A549 (cell line): ENCODE measurements around the gene PITPNC1.

ENCODE experiments used
- ESRRA ChIP-seq: fragments of 150-350 bp; IDR thresholded peaks from 2 replicates; pipeline ENCODE4 v1.6.1; 2014; ENCODE audit warnings: mild to moderate bottlenecking, low read length, borderline replicate concordance
- NR3C1 ChIP-seq: fragments of >200 bp; sonication (Bioruptor Twin); formaldehyde crosslinking; IDR thresholded peaks from 3 replicates; pipeline ENCODE4 v1.6.1; 2017
- POLR2A ChIP-seq: IDR thresholded peaks from 2 replicates; pipeline ENCODE4 v1.6.1; 2012; ENCODE audit warnings: mild to moderate bottlenecking, low read length
- RAD21 ChIP-seq, 2 experiments: fragments of >200 bp in 1 of 2; sonication (Bioruptor Twin) in 1 of 2; formaldehyde crosslinking in 1 of 2; IDR thresholded peaks in 1 of 2; conservative IDR thresholded peaks in 1 of 2; 2 replicates in 1 of 2; 3 replicates in 1 of 2; pipeline ENCODE4 v1.6.1; 2012 to 2018; ENCODE audit warnings: inconsistent platforms in 1 of 2
- SMC3 ChIP-seq: fragments of >200 bp; sonication (Bioruptor Twin); formaldehyde crosslinking; IDR thresholded peaks from 3 replicates; pipeline ENCODE4 v1.6.1; 2018; ENCODE audit warnings: inconsistent platforms
- TF ChIP-seq, protein P1 (sequence below): fragments of >200 bp; sonication (Bioruptor Twin); formaldehyde crosslinking; IDR thresholded peaks from 3 replicates; pipeline ENCODE4 v1.5.1; 2016
- TF ChIP-seq, protein P2 (sequence below): IDR thresholded peaks from 2 replicates; pipeline ENCODE4 v1.6.1; 2012
- TF ChIP-seq, protein P3 (sequence below): IDR thresholded peaks from 2 replicates; pipeline ENCODE4 v1.6.1; 2012; ENCODE audit warnings: low read depth, borderline replicate concordance
- TF ChIP-seq, protein P4 (sequence below): fragments of 200-600 bp; sonication (generic); IDR thresholded peaks from 2 replicates; pipeline ENCODE4 v1.6.1; 2016; ENCODE audit warnings: antibody characterized with exemption, mild to moderate bottlenecking, moderate library complexity

DNA sequence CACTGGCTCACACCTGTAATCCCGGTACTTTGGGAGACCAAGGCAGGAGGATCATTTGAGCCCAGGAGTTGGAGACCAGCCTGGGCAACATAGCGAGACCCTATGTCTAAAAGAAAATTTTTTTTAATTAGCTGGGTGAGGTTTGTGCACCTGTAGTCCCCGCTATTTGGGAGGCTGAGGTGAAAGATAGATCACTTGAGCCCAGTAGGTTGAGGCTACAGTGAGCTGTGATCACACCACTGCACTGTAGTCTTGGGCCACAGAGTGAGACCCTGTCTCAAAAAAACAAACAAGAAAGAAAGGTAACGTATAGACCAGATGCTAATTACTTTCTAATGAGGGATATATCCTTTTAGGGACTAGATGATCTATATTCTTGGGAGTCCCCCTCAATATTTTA, 348.7 kb downstream of the PITPNC1 start:
- no peak for TF ChIP-seq POLR2A
- no peak for TF ChIP-seq RAD21 (conservative IDR thresholded peaks at IDR 0.05 in 1 of 2, IDR thresholded peaks at IDR 0.05 in 1 of 2)
- TF ChIP-seq, protein P1, sequence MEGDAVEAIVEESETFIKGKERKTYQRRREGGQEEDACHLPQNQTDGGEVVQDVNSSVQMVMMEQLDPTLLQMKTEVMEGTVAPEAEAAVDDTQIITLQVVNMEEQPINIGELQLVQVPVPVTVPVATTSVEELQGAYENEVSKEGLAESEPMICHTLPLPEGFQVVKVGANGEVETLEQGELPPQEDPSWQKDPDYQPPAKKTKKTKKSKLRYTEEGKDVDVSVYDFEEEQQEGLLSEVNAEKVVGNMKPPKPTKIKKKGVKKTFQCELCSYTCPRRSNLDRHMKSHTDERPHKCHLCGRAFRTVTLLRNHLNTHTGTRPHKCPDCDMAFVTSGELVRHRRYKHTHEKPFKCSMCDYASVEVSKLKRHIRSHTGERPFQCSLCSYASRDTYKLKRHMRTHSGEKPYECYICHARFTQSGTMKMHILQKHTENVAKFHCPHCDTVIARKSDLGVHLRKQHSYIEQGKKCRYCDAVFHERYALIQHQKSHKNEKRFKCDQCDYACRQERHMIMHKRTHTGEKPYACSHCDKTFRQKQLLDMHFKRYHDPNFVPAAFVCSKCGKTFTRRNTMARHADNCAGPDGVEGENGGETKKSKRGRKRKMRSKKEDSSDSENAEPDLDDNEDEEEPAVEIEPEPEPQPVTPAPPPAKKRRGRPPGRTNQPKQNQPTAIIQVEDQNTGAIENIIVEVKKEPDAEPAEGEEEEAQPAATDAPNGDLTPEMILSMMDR = no peak
- TF ChIP-seq ESRRA = no peak
- TF ChIP-seq NR3C1 = no peak
- TF ChIP-seq, protein P2, sequence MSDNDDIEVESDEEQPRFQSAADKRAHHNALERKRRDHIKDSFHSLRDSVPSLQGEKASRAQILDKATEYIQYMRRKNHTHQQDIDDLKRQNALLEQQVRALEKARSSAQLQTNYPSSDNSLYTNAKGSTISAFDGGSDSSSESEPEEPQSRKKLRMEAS = no peak
- TF ChIP-seq, protein P3, sequence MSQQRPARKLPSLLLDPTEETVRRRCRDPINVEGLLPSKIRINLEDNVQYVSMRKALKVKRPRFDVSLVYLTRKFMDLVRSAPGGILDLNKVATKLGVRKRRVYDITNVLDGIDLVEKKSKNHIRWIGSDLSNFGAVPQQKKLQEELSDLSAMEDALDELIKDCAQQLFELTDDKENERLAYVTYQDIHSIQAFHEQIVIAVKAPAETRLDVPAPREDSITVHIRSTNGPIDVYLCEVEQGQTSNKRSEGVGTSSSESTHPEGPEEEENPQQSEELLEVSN = no peak
- TF ChIP-seq, protein P4, sequence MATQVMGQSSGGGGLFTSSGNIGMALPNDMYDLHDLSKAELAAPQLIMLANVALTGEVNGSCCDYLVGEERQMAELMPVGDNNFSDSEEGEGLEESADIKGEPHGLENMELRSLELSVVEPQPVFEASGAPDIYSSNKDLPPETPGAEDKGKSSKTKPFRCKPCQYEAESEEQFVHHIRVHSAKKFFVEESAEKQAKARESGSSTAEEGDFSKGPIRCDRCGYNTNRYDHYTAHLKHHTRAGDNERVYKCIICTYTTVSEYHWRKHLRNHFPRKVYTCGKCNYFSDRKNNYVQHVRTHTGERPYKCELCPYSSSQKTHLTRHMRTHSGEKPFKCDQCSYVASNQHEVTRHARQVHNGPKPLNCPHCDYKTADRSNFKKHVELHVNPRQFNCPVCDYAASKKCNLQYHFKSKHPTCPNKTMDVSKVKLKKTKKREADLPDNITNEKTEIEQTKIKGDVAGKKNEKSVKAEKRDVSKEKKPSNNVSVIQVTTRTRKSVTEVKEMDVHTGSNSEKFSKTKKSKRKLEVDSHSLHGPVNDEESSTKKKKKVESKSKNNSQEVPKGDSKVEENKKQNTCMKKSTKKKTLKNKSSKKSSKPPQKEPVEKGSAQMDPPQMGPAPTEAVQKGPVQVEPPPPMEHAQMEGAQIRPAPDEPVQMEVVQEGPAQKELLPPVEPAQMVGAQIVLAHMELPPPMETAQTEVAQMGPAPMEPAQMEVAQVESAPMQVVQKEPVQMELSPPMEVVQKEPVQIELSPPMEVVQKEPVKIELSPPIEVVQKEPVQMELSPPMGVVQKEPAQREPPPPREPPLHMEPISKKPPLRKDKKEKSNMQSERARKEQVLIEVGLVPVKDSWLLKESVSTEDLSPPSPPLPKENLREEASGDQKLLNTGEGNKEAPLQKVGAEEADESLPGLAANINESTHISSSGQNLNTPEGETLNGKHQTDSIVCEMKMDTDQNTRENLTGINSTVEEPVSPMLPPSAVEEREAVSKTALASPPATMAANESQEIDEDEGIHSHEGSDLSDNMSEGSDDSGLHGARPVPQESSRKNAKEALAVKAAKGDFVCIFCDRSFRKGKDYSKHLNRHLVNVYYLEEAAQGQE = no peak
- TF ChIP-seq SMC3 = no peak
